Tibial nerve (tissue), 3 donors: ENCODE results near the gene DAPK1.

Source experiments
- CTCF ChIP-seq, 5 experiments: fragments of 200-600 bp in 3 of 5; fragments of 450-650 bp in 2 of 5; sonication (generic) in 3 of 5; IDR thresholded peaks; one replicate each; pipeline ENCODE4 v1.5.1; 2016 to 2019; ENCODE audit warnings: antibody characterized with exemption in 5 of 5, mild to moderate bottlenecking in 3 of 5, moderate library complexity in 2 of 5
- POLR2A ChIP-seq, 2 donors: fragments of 450-650 bp; IDR thresholded peaks; one replicate each; pipeline ENCODE4 v1.6.1; 2017; ENCODE audit warnings: antibody characterized with exemption in 2 of 2, mild to moderate bottlenecking in 2 of 2, moderate library complexity in 2 of 2

- TF ChIP-seq CTCF (IDR thresholded peaks at IDR 0.05) (no peak), POLR2A (IDR thresholded peaks at IDR 0.05) (no peak)
These were observed 97.9 kb downstream of the DAPK1 start for GRCh38 chr9:87595610-87596009.
